Tibial artery (tissue), 4 donors: ENCODE measurements around the gene PRR7.

ENCODE experiments used
- DNase-seq, 2 donors: peaks; one replicate each; pipeline ENCODE4 v3.0.0-alpha.2; 2019
- H3K27ac ChIP-seq, 2 donors: fragments of 200-600 bp; sonication (generic) in 1 of 2; 1 replicate in 1 of 2; 2 replicates in 1 of 2; pipeline ENCODE4 v1.5.1; 2018 to 2019; ENCODE audit warnings: mild to moderate bottlenecking in 1 of 2
- H3K27me3 ChIP-seq, 2 donors: fragments of 200-600 bp; sonication (generic) in 1 of 2; one replicate each; pipeline versions ENCODE4 v1.5.1 to v1.6.0; 2016 to 2019
- H3K36me3 ChIP-seq, 3 donors: fragments of 200-600 bp; sonication (generic) in 2 of 3; one replicate each; pipeline ENCODE4 v1.5.1; 2016 to 2019; ENCODE audit warnings: mild to moderate bottlenecking in 2 of 3
- H3K4me1 ChIP-seq, 4 donors: fragments of 200-600 bp; sonication (generic) in 2 of 4; 1 replicate in 3 of 4; 2 replicates in 1 of 4; pipeline ENCODE4 v1.5.1; 2016 to 2019
- H3K4me3 ChIP-seq, 2 donors: fragments of 200-600 bp; sonication (generic) in 1 of 2; 1 replicate in 1 of 2; 2 replicates in 1 of 2; pipeline ENCODE4 v1.5.1; 2018 to 2019; ENCODE audit warnings: mild to moderate bottlenecking in 2 of 2
- H3K9me3 ChIP-seq, 3 donors: fragments of 200-600 bp; sonication (generic) in 1 of 3; one replicate each; pipeline ENCODE4 v1.5.1; 2016 to 2019
- CTCF ChIP-seq, 2 experiments: fragments of 200-600 bp in 1 of 2; fragments of 450-650 bp in 1 of 2; IDR thresholded peaks; one replicate each; pipeline ENCODE4 v1.5.1; 2017 to 2019; ENCODE audit warnings: antibody characterized with exemption in 2 of 2, mild to moderate bottlenecking in 1 of 2, moderate library complexity in 1 of 2
- intact Hi-C: fragments of 100-400 bp; cut with DNase I; formaldehyde crosslinking; loops from one replicate; pipeline ENCODE4 v1.15.0; 2023; ENCODE audit warnings: low total_unique reads

PRR7 gene

GRCh38 chr5:177438468-177438867 lies 8.1 kb upstream of the PRR7 start:
- intact Hi-C loops: no loop called here
- H3K36me3 ChIP-seq: peaks cover 39 to 95% (median 53%) of the 10 kb centered on the region in 3 donors

GRCh38 chr5:177439518-177440053 lies 7.0 kb upstream of the PRR7 start:
- no peak for TF ChIP-seq CTCF (IDR thresholded peaks at IDR 0.05)
- H3K27ac ChIP-seq: no peak overlapping the region
- H3K9me3 ChIP-seq: no peaks in the 10 kb centered on the region
- H3K4me1 ChIP-seq: no peaks in the 10 kb centered on the region
- H3K36me3 ChIP-seq: peaks cover 28 to 84% (median 42%) of the 10 kb centered on the region in 3 donors
- H3K27me3 ChIP-seq: no peaks in the 10 kb centered on the region
- H3K4me3 ChIP-seq: no peak overlapping the region
- DNase-seq: no peak
- intact Hi-C loops: no loop called here

More at GRCh38 chr5:177438468-177438867, 8.1 kb upstream of the PRR7 start:
- Histone ChIP-seq H3K27me3 (no peaks in the 10 kb centered on the region), H3K9me3 (no peaks in the 10 kb centered on the region), H3K27ac (no peak overlapping the region), H3K4me3 (no peak overlapping the region), H3K4me1 (no peaks in the 10 kb centered on the region)
- TF ChIP-seq CTCF (IDR thresholded peaks at IDR 0.05): no peak
- no peak for DNase-seq

GRCh38 chr5:177440211-177440989 lies 6.2 kb upstream of the PRR7 start:
- Histone ChIP-seq H3K27ac (no peak overlapping the region), H3K27me3 (no peaks in the 10 kb centered on the region), H3K36me3 (peaks cover 20 to 76% (median 33%) of the 10 kb centered on the region in 3 donors), H3K4me1 (no peaks in the 10 kb centered on the region), H3K4me3 (no peak overlapping the region), H3K9me3 (no peaks in the 10 kb centered on the region)
- intact Hi-C loops: no loop called here
- no peak for TF ChIP-seq CTCF (IDR thresholded peaks at IDR 0.05)
- no peak for DNase-seq

GRCh38 chr5:177440990-177441780 lies 5.4 kb upstream of the PRR7 start:
- H3K27ac ChIP-seq: no peak overlapping the region
- no peaks in the 10 kb centered on the region for H3K27me3 ChIP-seq
- peaks cover 12 to 68% (median 26%) of the 10 kb centered on the region in 3 donors for H3K36me3 ChIP-seq
- H3K9me3 ChIP-seq: no peaks in the 10 kb centered on the region
- peaks cover 0 to 7% (median 5%) of the 10 kb centered on the region in 4 donors for H3K4me1 ChIP-seq
- H3K4me3 ChIP-seq: no peak overlapping the region
- DNase-seq: no peak
- no peak for TF ChIP-seq CTCF (IDR thresholded peaks at IDR 0.05)
- intact Hi-C loops: no loop called here

GRCh38 chr5:177442066-177442826 lies 4.4 kb upstream of the PRR7 start:
- intact Hi-C loops: no loop called here
- Histone ChIP-seq H3K4me1 (peaks cover 0 to 18% (median 13%) of the 10 kb centered on the region in 4 donors), H3K4me3 (no peak overlapping the region), H3K9me3 (no peaks in the 10 kb centered on the region), H3K36me3 (peaks cover 9 to 57% (median 20%) of the 10 kb centered on the region in 3 donors), H3K27me3 (no peaks in the 10 kb centered on the region), H3K27ac (no peak overlapping the region)
- TF ChIP-seq CTCF (IDR thresholded peaks at IDR 0.05): no peak
- DNase-seq: no peak
